T-cell (primary cell): ENCODE results near the gene TMEM179B. TPM values are rescaled to one million over a fixed set of nuclear protein-coding genes. Genes with fewer than 3 reads are reported as not detected.

Source experiments
- ATAC-seq, 4 experiments: fragments of 200-7000 bp in 3 of 4; fragments of 150-1000 bp in 1 of 4; cut with Tn5 transposase; replicated peaks in 1 of 4; 1 replicate in 3 of 4; 2 replicates in 1 of 4; pipeline ENCODE4 v1.10.0; 2021; ENCODE audit warnings: moderate library complexity in 3 of 4, mild to moderate bottlenecking in 2 of 4, moderate number of reproducible peaks in 1 of 4
- CTCF ChIA-PET, 2 donors: fragments of 300-600 bp; sonication (Branson Sonifier 250); formaldehyde crosslinking; loops; one replicate each; lab custom pipeline; 2022; ENCODE audit warnings: antibody characterized with exemption in 2 of 2; lab: Charles Lee
- POLR2A ChIA-PET, 2 donors: fragments of 300-600 bp; sonication (Branson Sonifier 250); formaldehyde crosslinking; loops; one replicate each; lab custom pipeline; 2022; ENCODE audit warnings: antibody characterized with exemption in 2 of 2; lab: Charles Lee
- DNase-seq, 35 experiments: peaks; one replicate each; pipeline versions ENCODE4 v3.0.0 to v3.0.0-alpha.2; 2013 to 2023
- H3K27ac ChIP-seq: one replicate; pipeline ENCODE4 v1.5.1; 2013; ENCODE audit warnings: low read length
- H3K27me3 ChIP-seq, 2 experiments: replicated peaks in 1 of 2; 1 replicate in 1 of 2; 2 replicates in 1 of 2; pipeline versions ENCODE4 v1.6.1 to v1.7.0; 2013; ENCODE audit warnings: low read length in 1 of 2, mixed read lengths in 1 of 2; ENCODE audit not compliant: control insufficient read depth in 2 of 2, insufficient read depth in 2 of 2; ENCODE audit errors: extremely low read depth in 1 of 2
- H3K36me3 ChIP-seq, 2 donors: 1 replicate in 1 of 2; 2 replicates in 1 of 2; pipeline versions ENCODE4 v1.6.1 to v1.7.0; 2013; ENCODE audit warnings: low read length in 1 of 2; ENCODE audit not compliant: control insufficient read depth in 2 of 2, insufficient read depth in 1 of 2; ENCODE audit errors: extremely low read depth in 1 of 2
- H3K4me1 ChIP-seq, 2 experiments: 1 replicate in 1 of 2; 2 replicates in 1 of 2; pipeline versions ENCODE4 v1.6.1 to v1.7.0; 2013; ENCODE audit warnings: low read length in 2 of 2, mixed read lengths in 1 of 2; ENCODE audit not compliant: insufficient read depth in 2 of 2, control insufficient read depth in 1 of 2; ENCODE audit errors: extremely low read depth in 1 of 2
- H3K4me3 ChIP-seq, 2 donors: 1 replicate in 1 of 2; 2 replicates in 1 of 2; pipeline versions ENCODE4 v1.5.1 to v1.7.0; 2013; ENCODE audit warnings: mild to moderate bottlenecking in 2 of 2, low read length in 1 of 2, moderate library complexity in 1 of 2; ENCODE audit not compliant: control insufficient read depth in 1 of 2; ENCODE audit errors: extremely low read depth in 1 of 2
- H3K9me3 ChIP-seq: 2 replicates; pipeline ENCODE4 v1.7.0; 2013
- H3K27ac Mint-ChIP-seq, 2 donors: one replicate each; pipeline ENCODE4 v1.8.0; 2020 to 2021; ENCODE audit warnings: mild to moderate bottlenecking in 2 of 2, mixed read lengths in 2 of 2
- H3K27me3 Mint-ChIP-seq, 2 donors: one replicate each; pipeline ENCODE4 v1.8.0; 2021 to 2022; ENCODE audit warnings: mixed read lengths in 2 of 2
- H3K36me3 Mint-ChIP-seq: one replicate; pipeline ENCODE4 v1.8.0; 2021; ENCODE audit warnings: mixed read lengths
- H3K4me1 Mint-ChIP-seq, 3 donors: one replicate each; pipeline ENCODE4 v1.8.0; 2020 to 2022; ENCODE audit warnings: mixed read lengths in 3 of 3, mild to moderate bottlenecking in 1 of 3
- H3K4me3 Mint-ChIP-seq, 3 donors: one replicate each; pipeline ENCODE4 v1.8.0; 2020 to 2022; ENCODE audit warnings: mild to moderate bottlenecking in 3 of 3, mixed read lengths in 3 of 3, moderate library complexity in 3 of 3
- H3K9me3 Mint-ChIP-seq, 3 donors: one replicate each; pipeline ENCODE4 v1.8.0; 2020 to 2022; ENCODE audit warnings: mixed read lengths in 3 of 3
- WGBS: methylation state at CpG from one replicate; pipeline ENCODE4 v1.1.5; 2013; ENCODE audit warnings: missing lambda C conversion rate; ENCODE audit not compliant: insufficient coverage; 5-methylcytosine and 5-hydroxymethylcytosine counted together
- total RNA-seq, 35 experiments: library from RNA in 6 of 35; stranded (reverse) in 6 of 35; fragments of 120-200 nt in 1 of 35; gene quantifications; one replicate each; pipeline versions ENCODE4 v1.2.1 to v1.2.4 and lab custom pipeline; 2013 to 2026

TMEM179B gene
- total RNA-seq, 5 donors from 2014 or later (not counting 1 experiment from before 2014, with no cell fraction given): 27.7 to 53.3 (median 46.5) TPM

DNA sequence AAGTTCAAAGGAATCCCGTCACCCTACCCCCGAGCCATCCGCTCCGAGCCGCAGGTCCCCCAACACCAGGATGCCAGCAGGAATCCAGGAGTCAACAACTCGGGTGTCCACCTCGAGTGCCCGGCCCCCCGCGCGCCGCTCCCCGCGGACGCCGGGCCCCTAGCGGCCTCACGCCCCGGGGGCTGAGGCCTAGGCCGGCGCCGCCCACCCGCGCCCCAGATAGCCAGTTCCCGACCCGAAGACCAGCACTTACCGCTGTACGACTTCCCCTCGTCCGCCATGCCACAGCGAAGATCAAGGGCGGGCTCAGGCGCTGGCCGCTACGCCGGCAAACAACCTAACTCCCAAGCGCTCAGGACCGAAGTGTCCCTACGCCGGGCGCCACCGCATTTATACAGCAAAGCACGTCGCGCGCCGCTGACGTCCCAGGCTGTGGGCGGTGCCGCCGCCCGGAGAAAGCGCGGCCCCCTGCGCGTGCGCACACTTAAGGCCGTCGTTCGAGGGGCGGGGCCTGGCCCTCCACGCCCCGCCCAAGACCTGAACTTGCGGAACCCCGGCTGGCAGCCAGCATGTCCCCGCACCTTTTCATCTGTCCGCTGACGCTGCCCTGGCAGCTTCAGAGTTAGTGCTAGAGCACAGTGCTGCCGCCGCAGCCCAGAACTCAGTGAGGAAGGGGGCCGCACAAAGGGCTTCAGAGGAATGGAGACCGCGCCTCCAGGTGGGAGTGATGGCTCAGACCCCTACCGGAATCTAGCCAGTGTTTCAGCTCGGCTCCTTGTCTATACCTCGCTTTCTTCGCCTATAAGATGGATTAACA lies 18.1 kb downstream of the TMEM179B start, which contains the start of gene NXF1:
NXF1 (minus strand) TSS at position 365 of the 817 bp plus-strand sequence; CDS start at position 281, 84 bp downstream.
- DNase-seq (peak; percentile 85 to 98 (median 93)), ATAC-seq (peak; percentile 81 to 92 (median 90))
- no peaks in the 10 kb centered on the region for H3K27me3 Mint-ChIP-seq
- peaks cover 27% of the 10 kb centered on the region for H3K36me3 Mint-ChIP-seq
- H3K27ac ChIP-seq: peak within 1 kb of the TSS; percentile 66
- peak within 1 kb of the TSS; percentile 66 to 86 for H3K4me3 ChIP-seq
- no peaks in the 10 kb centered on the region for H3K27me3 ChIP-seq
- WGBS: under 1% methylated on average over 75 of the region's 77 CpGs
- no peaks in the 10 kb centered on the region for H3K9me3 ChIP-seq
- H3K27ac Mint-ChIP-seq: peak within 1 kb of the TSS; percentile 93 to 98
- peaks cover 11 to 23% of the 10 kb centered on the region in 2 experiments for H3K4me1 ChIP-seq
- ChIA-PET POLR2A (interaction anchor here (0.5 to 1.4 kb wide), 10 partner anchors 9 to 214 kb away, joined by 3 to 8 read pairs (median 3); partner anchors contain the start of genes TEX54 (in 1 of the 2) and TUT1 (in 1 of the 2)), CTCF (interaction anchor here in 1 of 2 donors (0.6 to 1.2 kb wide), 5 partner anchors 19 to 51 kb away, joined by 3 to 6 read pairs (median 4); partner anchors contain the start of genes POLR2G and STX5)
- peak within 1 kb of the TSS; percentile 91 to 100 (median 98) for H3K4me3 Mint-ChIP-seq
- H3K36me3 ChIP-seq: peaks cover under 1 to 38% of the 10 kb centered on the region in 2 donors
- no peaks in the 10 kb centered on the region for H3K9me3 Mint-ChIP-seq
- H3K4me1 Mint-ChIP-seq: peaks cover 21 to 40% (median 27%) of the 10 kb centered on the region in 3 donors

DNA sequence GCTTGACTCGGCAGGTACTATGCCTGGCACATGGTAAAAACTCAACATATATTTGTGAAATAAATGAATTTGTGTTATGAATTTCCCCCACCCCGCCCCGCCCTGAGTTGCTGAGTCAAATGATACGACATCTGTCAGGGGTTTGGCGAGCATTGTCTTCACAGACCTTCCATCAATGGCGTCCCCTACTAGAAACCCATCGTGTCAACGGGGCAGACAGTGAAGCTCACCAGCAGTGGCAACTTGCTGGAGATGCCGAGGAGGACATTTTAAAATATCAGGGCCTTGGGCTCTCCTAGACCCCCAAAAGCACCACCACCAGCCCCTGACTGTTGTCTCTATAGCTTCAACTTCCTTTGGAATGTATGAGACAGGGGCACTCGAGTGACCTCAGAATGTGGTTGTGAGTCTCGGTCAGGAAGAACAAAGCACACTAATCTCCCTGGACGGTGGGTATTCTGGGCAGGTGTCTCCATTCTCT lies 18.8 kb downstream of the TMEM179B start:
- H3K4me1 Mint-ChIP-seq: peaks cover 21 to 40% (median 27%) of the 10 kb centered on the region in 3 donors
- POLR2A ChIA-PET: interaction anchor here (0.5 to 1.4 kb wide), 12 partner anchors 8 to 215 kb away, joined by 3 to 8 read pairs (median 3); partner anchors contain the start of genes TEX54 (in 1 of the 2) and TUT1 (in 1 of the 2)
- Histone ChIP-seq H3K4me3 (peak overlapping the region; percentile 66 to 86), H3K27ac (peak overlapping the region; percentile 66), H3K4me1 (peaks cover 11 to 23% of the 10 kb centered on the region in 2 experiments), H3K9me3 (no peaks in the 10 kb centered on the region), H3K36me3 (peaks cover 0 to 31% of the 10 kb centered on the region in 2 donors), H3K27me3 (no peaks in the 10 kb centered on the region)
- no peaks in the 10 kb centered on the region for H3K9me3 Mint-ChIP-seq
- CTCF ChIA-PET: interaction anchor here in 1 of 2 donors (0.6 to 1.2 kb wide), 6 partner anchors 20 to 215 kb away, joined by 3 to 6 read pairs (median 4); partner anchors contain the start of genes POLR2G, STX5 and TUT1
- H3K27ac Mint-ChIP-seq: peak overlapping the region; percentile 93 to 98
- ATAC-seq: peak in 1 of 4 experiments; percentile 10
- 28% methylated on average over 7 of the region's 12 CpGs for WGBS
- H3K4me3 Mint-ChIP-seq: peak overlapping the region; percentile 91 to 100 (median 98)
- H3K27me3 Mint-ChIP-seq: no peaks in the 10 kb centered on the region
- DNase-seq: peak in 5 of 35 experiments; percentile 8 to 32 (median 15)
- H3K36me3 Mint-ChIP-seq: peaks cover 23% of the 10 kb centered on the region

DNA sequence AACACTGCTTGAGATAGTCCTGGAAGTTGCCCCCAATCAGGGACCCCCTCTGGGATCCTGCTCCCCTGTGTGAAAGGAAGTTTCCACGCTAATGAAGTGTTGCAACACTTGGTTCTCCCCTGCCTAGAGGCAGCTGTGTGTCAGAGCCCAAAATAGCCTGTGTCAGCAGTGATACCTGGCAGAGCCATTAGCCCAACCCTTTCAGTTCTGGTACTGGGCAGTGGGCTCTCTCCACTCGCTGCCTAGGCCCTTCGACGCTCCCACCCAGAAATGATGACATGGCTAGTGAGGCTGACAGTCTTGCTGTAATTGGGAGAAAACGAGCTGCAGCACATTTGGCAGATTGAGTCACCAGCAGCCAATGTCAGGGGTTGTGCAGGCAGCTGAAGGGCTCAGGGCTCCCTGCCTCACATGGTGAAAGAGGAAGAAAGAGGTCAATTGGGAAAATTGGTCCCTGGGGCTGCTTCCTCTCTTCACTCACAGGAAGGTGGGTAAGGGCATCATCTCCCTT lies 19.5 kb downstream of the TMEM179B start:
- H3K9me3 Mint-ChIP-seq: no peaks in the 10 kb centered on the region
- H3K9me3 ChIP-seq: no peaks in the 10 kb centered on the region
- ChIA-PET CTCF (interaction anchor here in 1 of 2 donors (0.8 to 1.2 kb wide), 5 partner anchors 20 to 215 kb away, joined by 3 to 4 read pairs (median 4); partner anchors contain the start of genes POLR2G and TUT1), POLR2A (interaction anchor here (0.5 to 1.4 kb wide), 5 partner anchors 10 to 35 kb away, joined by 3 to 8 read pairs (median 5); no protein-coding TSS in a partner anchor)
- H3K27ac Mint-ChIP-seq: peak overlapping the region; percentile 23 to 93
- H3K27me3 ChIP-seq: no peaks in the 10 kb centered on the region
- peaks cover 11 to 23% of the 10 kb centered on the region in 2 experiments for H3K4me1 ChIP-seq
- peaks cover 17% of the 10 kb centered on the region for H3K36me3 Mint-ChIP-seq
- ATAC-seq (no peak), DNase-seq (peak in 1 of 35 experiments; percentile 20)
- no peak overlapping the region for H3K27ac ChIP-seq
- H3K4me3 ChIP-seq: no peak overlapping the region
- H3K4me1 Mint-ChIP-seq: peaks cover 19 to 36% (median 25%) of the 10 kb centered on the region in 3 donors
- WGBS: 88% methylated on average over 5 of the region's 5 CpGs
- H3K36me3 ChIP-seq: peaks cover 0 to 24% of the 10 kb centered on the region in 2 donors
- no peaks in the 10 kb centered on the region for H3K27me3 Mint-ChIP-seq
- H3K4me3 Mint-ChIP-seq: peak overlapping the region; percentile 91 to 100 (median 98)

DNA sequence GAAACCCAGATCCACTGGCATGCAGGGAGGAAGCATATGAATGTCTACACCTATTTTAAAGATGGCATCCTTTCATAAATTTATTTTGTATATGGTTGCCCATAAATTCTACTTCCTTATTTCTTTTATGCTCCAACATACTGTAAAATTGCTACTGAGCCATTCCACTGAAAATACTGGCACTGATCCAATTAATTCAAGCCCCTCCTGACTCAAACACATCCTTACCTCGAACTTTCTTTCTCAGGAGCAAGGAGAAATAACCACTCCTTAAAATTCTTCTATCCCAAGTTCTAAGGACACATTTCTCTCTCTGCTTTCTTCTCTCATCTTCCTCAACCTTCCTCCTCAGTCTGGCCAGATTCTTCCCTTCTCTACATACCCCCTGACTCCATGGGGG lies 23.5 kb downstream of the TMEM179B start:
- POLR2A ChIA-PET: no interaction called here
- H3K27me3 Mint-ChIP-seq: no peaks in the 10 kb centered on the region
- Histone ChIP-seq H3K36me3 (peaks cover 3 to 10% of the 10 kb centered on the region in 2 donors), H3K27ac (no peak overlapping the region), H3K27me3 (no peaks in the 10 kb centered on the region), H3K4me1 (peaks cover under 1 to 7% of the 10 kb centered on the region in 2 experiments), H3K9me3 (no peaks in the 10 kb centered on the region), H3K4me3 (no peak overlapping the region)
- no peaks in the 10 kb centered on the region for H3K9me3 Mint-ChIP-seq
- peaks cover 0 to 11% (median 5%) of the 10 kb centered on the region in 3 donors for H3K4me1 Mint-ChIP-seq
- 58% methylated on average over 1 of the region's 1 CpG for WGBS
- no peak overlapping the region for H3K4me3 Mint-ChIP-seq
- H3K36me3 Mint-ChIP-seq: peaks cover 3% of the 10 kb centered on the region
- peak overlapping the region; percentile 9 to 58 for H3K27ac Mint-ChIP-seq
- no peak for DNase-seq
- CTCF ChIA-PET: no interaction called here
- ATAC-seq: no peak

DNA sequence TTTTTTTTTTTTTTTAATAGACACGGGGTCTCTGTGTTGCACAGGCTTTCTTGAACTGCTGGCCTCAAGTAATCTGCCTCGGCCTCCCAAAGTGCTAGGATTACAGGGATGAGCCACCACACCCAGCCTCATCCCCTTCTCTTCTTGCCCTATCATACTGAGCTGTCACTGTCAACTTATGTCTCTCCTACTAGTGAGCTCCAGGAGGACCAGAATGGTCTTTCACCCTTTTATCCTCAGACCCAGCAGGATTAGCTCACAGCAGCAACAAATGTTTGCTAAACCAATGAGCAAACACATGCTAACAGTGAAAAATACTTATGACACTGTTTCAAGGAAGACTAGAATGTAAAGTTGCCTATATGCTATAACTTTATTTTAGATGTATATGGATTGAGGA lies 24.5 kb downstream of the TMEM179B start:
- Histone ChIP-seq H3K4me3 (no peak overlapping the region), H3K9me3 (no peaks in the 10 kb centered on the region), H3K27me3 (no peaks in the 10 kb centered on the region), H3K27ac (no peak overlapping the region), H3K4me1 (no peaks in the 10 kb centered on the region), H3K36me3 (peaks cover 6 to 11% of the 10 kb centered on the region in 2 donors)
- ChIA-PET POLR2A (interaction anchor here (0.6 to 0.7 kb wide), 2 partner anchors 24 to 40 kb away, joined by 3 to 16 read pairs; no protein-coding TSS in a partner anchor), CTCF (no interaction called here)
- Mint-ChIP-seq H3K9me3 (no peaks in the 10 kb centered on the region), H3K4me3 (no peak overlapping the region), H3K27me3 (no peaks in the 10 kb centered on the region), H3K4me1 (peaks cover 0 to 2% (median 0%) of the 10 kb centered on the region in 3 donors), H3K36me3 (peaks cover 3% of the 10 kb centered on the region), H3K27ac (peak overlapping the region in 1 of 2 donors; percentile 9)
- ATAC-seq (peak in 1 of 4 experiments; percentile 9), DNase-seq (no peak)
- WGBS: no CpG with 5 or more reads among the region's 2 CpGs
